Fibroblast of villous mesenchyme (primary cell): ENCODE data around the gene MAP4K1. TPM values are rescaled to one million over a fixed set of nuclear protein-coding genes. Genes with fewer than 3 reads are reported as not detected.
"Not testable (repeated sequence)": the region's sequence is repeated elsewhere in the genome, so short reads cannot be mapped to it uniquely, and the experiment has no call there.

ENCODE experiments used
- DNase-seq: peaks from one replicate; pipeline ENCODE4 v3.0.0-alpha.2; 2010; ENCODE audit warnings: low read depth
- H3K4me3 ChIP-seq: 2 replicates; pipeline ENCODE4 v1.5.1; 2011; ENCODE audit warnings: low read depth, mild to moderate bottlenecking, low read length
- CTCF ChIP-seq: IDR thresholded peaks from 2 replicates; pipeline ENCODE4 v1.5.1; 2012; ENCODE audit warnings: low read depth, mild to moderate bottlenecking, low read length; ENCODE audit not compliant: insufficient read depth
- total RNA-seq: library from RNA; depleted of rRNA; stranded (reverse); fragments of >200 nt; gene quantifications from 2 replicates; pipeline ENCODE4 v1.2.3, GENCODE V29; 2012

Gene MAP4K1
- total RNA-seq, 1 donor: not detected

GRCh38 chr19:38561053-38561606 is 56.6 kb downstream of the MAP4K1 start:
- TF ChIP-seq CTCF: no peak
- no peak for DNase-seq

GRCh38 chr19:38559428-38560401 is 58.0 kb downstream of the MAP4K1 start:
- no peak for TF ChIP-seq CTCF
- peak; percentile 5 for DNase-seq

More at GRCh38 chr19:38561053-38561606, 56.6 kb downstream of the MAP4K1 start:
- no peak overlapping the region for H3K4me3 ChIP-seq

GRCh38 chr19:38558933-38559332 is 58.8 kb downstream of the MAP4K1 start:
- H3K4me3 ChIP-seq, DNase-seq: not testable (repeated sequence)

More at GRCh38 chr19:38559428-38560401, 58.0 kb downstream of the MAP4K1 start:
- H3K4me3 ChIP-seq: no peak overlapping the region

- TF ChIP-seq CTCF: no peak
- no peak overlapping the region for H3K4me3 ChIP-seq
- DNase-seq: no peak
These were observed 60.5 kb downstream of the MAP4K1 start for GRCh38 chr19:38557205-38557799.

GRCh38 chr19:38556521-38557174 is 61.1 kb downstream of the MAP4K1 start:
- peak; percentile 17 for TF ChIP-seq CTCF
- peak; percentile 16 for DNase-seq

GRCh38 chr19:38555200-38555599 is 62.6 kb downstream of the MAP4K1 start:
- no peak overlapping the region for H3K4me3 ChIP-seq
- no peak for DNase-seq
- no peak for TF ChIP-seq CTCF

More at GRCh38 chr19:38556521-38557174, 61.1 kb downstream of the MAP4K1 start:
- H3K4me3 ChIP-seq: no peak overlapping the region

- no peak overlapping the region for H3K4me3 ChIP-seq
- TF ChIP-seq CTCF: no peak
- DNase-seq: no peak
These were observed 63.0 kb downstream of the MAP4K1 start for GRCh38 chr19:38554676-38555141.

- not testable (repeated sequence) for H3K4me3 ChIP-seq, DNase-seq
These were observed 64.5 kb downstream of the MAP4K1 start for GRCh38 chr19:38553239-38553638.
